ENCODE data around the gene GUCA1A. TPM values are rescaled to one million over a fixed set of nuclear protein-coding genes. Genes with fewer than 3 reads are reported as not detected.

Gene GUCA1A
- total RNA-seq, 4 donors from 2014 or later: not detected

DNA sequence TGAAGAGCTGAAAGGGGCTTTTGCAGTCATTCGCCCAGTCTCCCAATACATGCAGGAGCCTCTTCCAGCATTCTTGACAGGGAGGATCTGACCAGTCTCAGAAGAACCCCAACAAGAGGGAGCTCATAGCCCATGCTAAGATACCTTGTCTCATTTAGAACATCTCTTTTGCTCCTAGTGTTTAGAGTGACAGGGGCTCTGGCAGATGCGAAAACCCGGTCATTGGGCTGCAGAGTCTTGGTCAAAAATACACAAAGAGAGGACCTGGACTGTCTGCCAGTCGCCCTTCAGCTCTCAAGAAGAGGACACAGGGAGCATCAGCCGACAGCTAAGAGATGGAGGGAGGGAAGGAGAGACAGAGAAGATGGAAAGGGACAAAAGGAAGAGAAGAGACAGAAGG lies 20.9 kb downstream of the GUCA1A start:
- intact Hi-C loops (cut with DNase I; ENCODE audit: low total_unique reads) (no loop called here), in situ Hi-C loops (cut with MboI; ENCODE audit: low pct_ligation_motif_present in 1 of 4, low pct_unique_long_range_greater_than_20kb in 1 of 4, low sequenced_read_pairs in 3 of 4) (no loop called here)
- no peak for DNase-seq
- Histone ChIP-seq H3K9me3 (no peaks in the 10 kb centered on the region), H3K27me3 (no peaks in the 10 kb centered on the region), H3K4me3 (no peak overlapping the region), H3K36me3 (no peaks in the 10 kb centered on the region), H3K4me1 (no peaks in the 10 kb centered on the region), H3K27ac (no peak overlapping the region)
- 83 to 97% methylated on average over 1 to 5 of the region's 5 CpGs for WGBS, 2 donors (ENCODE audit: low coverage in 1 of 2)
- TF ChIP-seq EP300 (IDR thresholded peaks at IDR 0.05; ENCODE audit: low read depth) (no peak), POLR2AphosphoS5 (IDR thresholded peaks at IDR 0.05) (no peak), POLR2A (IDR thresholded peaks at IDR 0.05) (no peak)
- TF ChIP-seq, protein P1, sequence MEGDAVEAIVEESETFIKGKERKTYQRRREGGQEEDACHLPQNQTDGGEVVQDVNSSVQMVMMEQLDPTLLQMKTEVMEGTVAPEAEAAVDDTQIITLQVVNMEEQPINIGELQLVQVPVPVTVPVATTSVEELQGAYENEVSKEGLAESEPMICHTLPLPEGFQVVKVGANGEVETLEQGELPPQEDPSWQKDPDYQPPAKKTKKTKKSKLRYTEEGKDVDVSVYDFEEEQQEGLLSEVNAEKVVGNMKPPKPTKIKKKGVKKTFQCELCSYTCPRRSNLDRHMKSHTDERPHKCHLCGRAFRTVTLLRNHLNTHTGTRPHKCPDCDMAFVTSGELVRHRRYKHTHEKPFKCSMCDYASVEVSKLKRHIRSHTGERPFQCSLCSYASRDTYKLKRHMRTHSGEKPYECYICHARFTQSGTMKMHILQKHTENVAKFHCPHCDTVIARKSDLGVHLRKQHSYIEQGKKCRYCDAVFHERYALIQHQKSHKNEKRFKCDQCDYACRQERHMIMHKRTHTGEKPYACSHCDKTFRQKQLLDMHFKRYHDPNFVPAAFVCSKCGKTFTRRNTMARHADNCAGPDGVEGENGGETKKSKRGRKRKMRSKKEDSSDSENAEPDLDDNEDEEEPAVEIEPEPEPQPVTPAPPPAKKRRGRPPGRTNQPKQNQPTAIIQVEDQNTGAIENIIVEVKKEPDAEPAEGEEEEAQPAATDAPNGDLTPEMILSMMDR (IDR thresholded peaks at IDR 0.05): no peak

DNA sequence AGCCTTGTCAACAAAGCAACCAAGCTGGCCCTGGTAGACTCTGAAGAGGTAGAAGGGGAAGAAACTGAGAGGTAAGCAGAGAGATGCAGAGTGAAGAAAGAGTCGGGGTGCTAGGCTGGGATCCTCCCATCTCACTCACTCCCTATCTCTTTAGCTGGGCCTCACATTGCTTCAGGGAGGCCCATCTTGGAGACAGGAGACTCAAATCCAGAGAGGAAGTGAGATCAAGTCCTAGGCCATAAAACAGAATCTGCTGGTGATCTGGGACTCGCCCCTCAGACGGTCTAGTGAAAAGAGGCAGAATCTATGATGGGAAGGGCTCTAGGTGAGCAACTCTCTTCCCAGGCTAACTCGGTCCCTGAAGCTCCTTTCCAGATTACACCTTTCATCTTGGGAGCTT lies 22.3 kb downstream of the GUCA1A start:
- TF ChIP-seq, protein P1 (IDR thresholded peaks at IDR 0.05): no peak
- TF ChIP-seq POLR2AphosphoS5 (IDR thresholded peaks at IDR 0.05): no peak

DNA sequence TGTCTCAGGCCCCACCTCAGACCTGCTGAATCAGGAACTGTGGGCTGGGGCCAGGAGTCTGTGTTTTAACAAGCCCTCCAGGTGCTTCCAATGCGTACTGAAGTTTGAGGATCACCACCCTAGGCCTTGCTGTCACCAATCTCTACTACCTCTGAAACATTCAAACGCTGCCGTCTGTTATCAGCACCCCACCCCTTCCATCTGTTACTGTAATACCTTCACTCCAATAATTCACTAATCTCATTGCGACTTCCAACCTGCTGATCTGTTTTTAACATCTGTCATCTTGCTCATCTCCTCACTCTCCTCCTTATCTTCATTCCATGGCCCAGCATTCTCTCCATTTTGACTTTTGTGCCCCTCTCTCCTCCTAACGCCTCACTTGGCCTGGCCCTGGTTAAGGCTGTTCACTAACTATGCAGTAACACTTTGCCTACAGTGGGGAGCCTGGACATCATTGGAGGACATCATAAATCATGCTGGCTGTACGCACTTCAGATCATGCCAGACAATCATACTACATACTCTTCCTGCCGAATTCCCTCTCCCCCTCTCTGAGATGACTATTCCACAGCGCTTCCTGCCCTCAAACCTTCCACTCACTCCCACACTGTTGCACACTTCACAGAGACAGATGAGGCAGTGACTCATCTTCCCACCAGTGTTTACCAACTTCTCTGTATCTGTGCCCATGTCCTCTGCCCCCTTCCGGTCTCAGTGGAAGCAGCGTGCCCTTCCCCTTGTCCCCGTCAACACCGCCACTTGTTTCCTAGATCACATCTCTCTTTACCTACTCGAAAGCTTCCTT lies 24.6 kb downstream of the GUCA1A start:
- Histone ChIP-seq H3K27ac (peak overlapping the region in 1 of 4 donors; percentile 29), H3K27me3 (no peaks in the 10 kb centered on the region), H3K9me3 (no peaks in the 10 kb centered on the region), H3K36me3 (no peaks in the 10 kb centered on the region), H3K4me1 (no peaks in the 10 kb centered on the region), H3K4me3 (no peak overlapping the region)
- intact Hi-C loops (cut with DNase I; ENCODE audit: low total_unique reads) (no loop called here), in situ Hi-C loops (cut with MboI; ENCODE audit: low pct_ligation_motif_present in 1 of 4, low pct_unique_long_range_greater_than_20kb in 1 of 4, low sequenced_read_pairs in 3 of 4) (no loop called here)
- TF ChIP-seq, protein P1 (IDR thresholded peaks at IDR 0.05): no peak
- TF ChIP-seq POLR2A (IDR thresholded peaks at IDR 0.05) (no peak), EP300 (IDR thresholded peaks at IDR 0.05; ENCODE audit: low read depth) (no peak), POLR2AphosphoS5 (IDR thresholded peaks at IDR 0.05) (no peak)
- DNase-seq: no peak
- WGBS, 2 donors (ENCODE audit: low coverage in 1 of 2): 71 to 78% methylated on average over 11 to 13 of the region's 13 CpGs

More for the DNA sequence above, 22.3 kb downstream of the GUCA1A start:
- Histone ChIP-seq H3K4me3 (no peak overlapping the region), H3K4me1 (no peaks in the 10 kb centered on the region), H3K27me3 (no peaks in the 10 kb centered on the region), H3K27ac (no peak overlapping the region), H3K36me3 (no peaks in the 10 kb centered on the region), H3K9me3 (no peaks in the 10 kb centered on the region)
- DNase-seq: no peak
- intact Hi-C loops (cut with DNase I; ENCODE audit: low total_unique reads) (no loop called here), in situ Hi-C loops (cut with MboI; ENCODE audit: low pct_ligation_motif_present in 1 of 4, low pct_unique_long_range_greater_than_20kb in 1 of 4, low sequenced_read_pairs in 3 of 4) (no loop called here)
- WGBS, 2 donors (ENCODE audit: low coverage in 1 of 2): 63 to 73% methylated on average over 1 to 4 of the region's 4 CpGs

DNA sequence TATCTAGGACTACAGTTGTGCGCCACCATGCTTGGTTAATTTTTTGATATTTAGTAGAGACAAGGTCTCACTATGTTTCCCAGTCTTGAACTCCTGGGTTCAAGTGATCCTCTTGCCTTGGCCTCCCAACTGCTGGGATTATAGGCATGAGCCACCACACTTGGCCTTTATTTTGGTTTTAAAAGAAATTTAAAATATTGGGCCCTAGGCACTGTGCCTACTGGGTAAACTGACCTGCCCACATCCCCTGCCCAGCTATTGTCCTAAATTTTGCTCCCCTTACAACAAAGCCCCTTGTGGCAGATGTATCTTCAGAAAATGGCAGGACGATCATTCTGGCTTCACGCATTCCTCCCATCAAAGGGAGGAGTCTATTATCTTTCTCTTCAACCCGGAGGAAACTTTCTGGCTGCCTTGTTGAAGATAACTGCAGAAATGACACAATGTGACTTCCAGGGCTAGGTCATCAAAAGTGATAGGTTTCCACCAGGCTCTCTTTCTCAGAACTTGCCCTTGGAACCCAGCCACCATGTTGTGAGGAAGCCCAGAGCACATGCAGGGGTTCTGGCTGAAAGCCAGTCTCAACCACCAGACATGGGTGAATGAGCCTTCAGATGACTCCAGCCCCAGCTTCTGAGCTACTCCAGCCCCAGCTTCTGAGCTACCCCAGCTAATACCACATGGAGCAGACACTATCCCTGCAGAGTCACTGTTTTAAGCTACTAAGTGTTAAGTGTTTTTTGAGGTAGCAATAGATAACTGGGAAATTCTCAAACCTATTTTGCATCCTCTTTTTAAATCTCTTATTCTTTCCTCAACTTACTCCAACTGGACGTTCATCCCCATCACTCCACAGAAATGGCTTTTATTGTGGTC lies 26.2 kb downstream of the GUCA1A start:
- Histone ChIP-seq H3K27ac (peak overlapping the region in 2 of 4 donors; percentile 29 to 62), H3K36me3 (no peaks in the 10 kb centered on the region), H3K4me3 (no peak overlapping the region), H3K4me1 (peaks cover 0 to 3% (median under 1%) of the 10 kb centered on the region in 4 donors), H3K9me3 (no peaks in the 10 kb centered on the region), H3K27me3 (no peaks in the 10 kb centered on the region)
- TF ChIP-seq EP300 (IDR thresholded peaks at IDR 0.05; ENCODE audit: low read depth): no peak
- no peak for TF ChIP-seq POLR2AphosphoS5 (IDR thresholded peaks at IDR 0.05)
- intact Hi-C loops (cut with DNase I; ENCODE audit: low total_unique reads): no loop called here
- in situ Hi-C loops (cut with MboI; ENCODE audit: low pct_ligation_motif_present in 1 of 4, low pct_unique_long_range_greater_than_20kb in 1 of 4, low sequenced_read_pairs in 3 of 4): no loop called here
- DNase-seq: no peak
- WGBS, 2 donors (ENCODE audit: low coverage in 1 of 2): 91 to 93% methylated on average over 5 of the region's 5 CpGs

Measured in transverse colon (tissue), 4 donors.